ENCODE data around the gene STK25. TPM values are rescaled to one million over a fixed set of nuclear protein-coding genes. Genes with fewer than 3 reads are reported as not detected.

The STK25 gene
- total RNA-seq, 2 experiments from 2014 or later: 133 to 135 TPM

- ChIA-PET POLR2A (no interaction called here), CTCF (interaction anchor here (0.6 to 1.1 kb wide), 3 partner anchors 16 to 1259 kb away, joined by 3 to 4 read pairs (median 4); no protein-coding TSS in a partner anchor)
- no peak overlapping the region for H3K27ac Mint-ChIP-seq
- no peaks in the 10 kb centered on the region for H3K4me1 Mint-ChIP-seq
- no peaks in the 10 kb centered on the region for H3K9me3 Mint-ChIP-seq
- no peak overlapping the region for H3K4me3 Mint-ChIP-seq
- H3K36me3 Mint-ChIP-seq (ENCODE audit: low read depth): peaks cover 5% of the 10 kb centered on the region
- no peaks in the 10 kb centered on the region for H3K27me3 Mint-ChIP-seq
- DNase-seq: no peak
These were observed 16.7 kb downstream of the STK25 start for GRCh38 chr2:241491549-241492173.

- H3K27ac Mint-ChIP-seq: no peak overlapping the region
- DNase-seq: no peak
- no peaks in the 10 kb centered on the region for H3K9me3 Mint-ChIP-seq
- ChIA-PET POLR2A (no interaction called here), CTCF (interaction anchor here (0.6 to 0.7 kb wide), 2 partner anchors 39 to 1258 kb away, joined by 4 read pairs; no protein-coding TSS in a partner anchor)
- no peaks in the 10 kb centered on the region for H3K4me1 Mint-ChIP-seq
- H3K27me3 Mint-ChIP-seq: no peaks in the 10 kb centered on the region
- H3K36me3 Mint-ChIP-seq (ENCODE audit: low read depth): peaks cover 2% of the 10 kb centered on the region
- no peak overlapping the region for H3K4me3 Mint-ChIP-seq
These were observed 17.4 kb downstream of the STK25 start for GRCh38 chr2:241490825-241491506.

GRCh38 chr2:241489733-241490680 is 18.4 kb downstream of the STK25 start:
- ChIA-PET CTCF (no interaction called here), POLR2A (no interaction called here)
- Mint-ChIP-seq H3K36me3 (ENCODE audit: low read depth) (peaks cover 2% of the 10 kb centered on the region), H3K27ac (no peak overlapping the region), H3K27me3 (no peaks in the 10 kb centered on the region), H3K4me3 (no peak overlapping the region), H3K4me1 (no peaks in the 10 kb centered on the region), H3K9me3 (no peaks in the 10 kb centered on the region)
- no peak for DNase-seq

- H3K4me3 Mint-ChIP-seq: no peak overlapping the region
- no peaks in the 10 kb centered on the region for H3K27me3 Mint-ChIP-seq
- H3K27ac Mint-ChIP-seq: no peak overlapping the region
- H3K4me1 Mint-ChIP-seq: no peaks in the 10 kb centered on the region
- no peaks in the 10 kb centered on the region for H3K9me3 Mint-ChIP-seq
- peaks cover 2% of the 10 kb centered on the region for H3K36me3 Mint-ChIP-seq (ENCODE audit: low read depth)
- ChIA-PET POLR2A (no interaction called here), CTCF (interaction anchor here (0.6 kb wide), 1 partner anchor 216 kb away, joined by 4 read pairs; no protein-coding TSS in a partner anchor)
- DNase-seq: no peak
These were observed 19.3 kb downstream of the STK25 start for GRCh38 chr2:241489088-241489487.

GRCh38 chr2:241485172-241485911 is 23.0 kb downstream of the STK25 start:
- Mint-ChIP-seq H3K4me3 (no peak overlapping the region), H3K27ac (no peak overlapping the region), H3K9me3 (no peaks in the 10 kb centered on the region), H3K36me3 (ENCODE audit: low read depth) (no peaks in the 10 kb centered on the region), H3K4me1 (no peaks in the 10 kb centered on the region), H3K27me3 (no peaks in the 10 kb centered on the region)
- CTCF ChIA-PET: interaction anchor here (0.6 kb wide), 1 partner anchor 42 kb away, joined by 3 read pairs; no protein-coding TSS in a partner anchor
- POLR2A ChIA-PET: no interaction called here
- no peak for DNase-seq

GRCh38 chr2:241483305-241483704 is 25.1 kb downstream of the STK25 start:
- no peaks in the 10 kb centered on the region for H3K36me3 Mint-ChIP-seq (ENCODE audit: low read depth)
- no peak overlapping the region for H3K27ac Mint-ChIP-seq
- H3K4me1 Mint-ChIP-seq: no peaks in the 10 kb centered on the region
- no peaks in the 10 kb centered on the region for H3K9me3 Mint-ChIP-seq
- POLR2A ChIA-PET: no interaction called here
- DNase-seq: no peak
- no peaks in the 10 kb centered on the region for H3K27me3 Mint-ChIP-seq
- CTCF ChIA-PET: no interaction called here
- no peak overlapping the region for H3K4me3 Mint-ChIP-seq

- Mint-ChIP-seq H3K36me3 (ENCODE audit: low read depth) (no peaks in the 10 kb centered on the region), H3K27ac (no peak overlapping the region), H3K27me3 (no peaks in the 10 kb centered on the region), H3K4me3 (no peak overlapping the region), H3K4me1 (no peaks in the 10 kb centered on the region), H3K9me3 (no peaks in the 10 kb centered on the region)
- CTCF ChIA-PET: no interaction called here
- POLR2A ChIA-PET: interaction anchor here (0.6 kb wide), 1 partner anchor 674 kb away, joined by 3 read pairs; no protein-coding TSS in a partner anchor
- no peak for DNase-seq
These were observed 26.0 kb downstream of the STK25 start for GRCh38 chr2:241482126-241482955.

GRCh38 chr2:241481687-241482086 is 26.7 kb downstream of the STK25 start:
- Mint-ChIP-seq H3K27ac (no peak overlapping the region), H3K36me3 (ENCODE audit: low read depth) (no peaks in the 10 kb centered on the region), H3K9me3 (no peaks in the 10 kb centered on the region), H3K4me3 (no peak overlapping the region), H3K27me3 (no peaks in the 10 kb centered on the region), H3K4me1 (no peaks in the 10 kb centered on the region)
- DNase-seq: no peak
- ChIA-PET CTCF (no interaction called here), POLR2A (interaction anchor here (0.6 kb wide), 1 partner anchor 674 kb away, joined by 3 read pairs; no protein-coding TSS in a partner anchor)

GRCh38 chr2:241479026-241479898 is 29.1 kb downstream of the STK25 start:
- Mint-ChIP-seq H3K27me3 (no peaks in the 10 kb centered on the region), H3K4me1 (no peaks in the 10 kb centered on the region), H3K4me3 (no peak overlapping the region), H3K36me3 (ENCODE audit: low read depth) (no peaks in the 10 kb centered on the region), H3K27ac (no peak overlapping the region), H3K9me3 (no peaks in the 10 kb centered on the region)
- no peak for DNase-seq
- POLR2A ChIA-PET: no interaction called here
- CTCF ChIA-PET: no interaction called here

GRCh38 chr2:241478166-241478565 is 30.2 kb downstream of the STK25 start:
- no peaks in the 10 kb centered on the region for H3K9me3 Mint-ChIP-seq
- no peaks in the 10 kb centered on the region for H3K4me1 Mint-ChIP-seq
- POLR2A ChIA-PET: no interaction called here
- H3K27ac Mint-ChIP-seq: no peak overlapping the region
- DNase-seq: no peak
- CTCF ChIA-PET: interaction anchor here (1.2 kb wide), 1 partner anchor 18 kb away, joined by 5 read pairs; no protein-coding TSS in a partner anchor
- H3K27me3 Mint-ChIP-seq: peaks cover 4% of the 10 kb centered on the region
- no peak overlapping the region for H3K4me3 Mint-ChIP-seq
- H3K36me3 Mint-ChIP-seq (ENCODE audit: low read depth): no peaks in the 10 kb centered on the region

GRCh38 chr2:241475267-241475666 is 33.1 kb downstream of the STK25 start:
- CTCF ChIA-PET: interaction anchor here (0.8 to 1.4 kb wide), 2 partner anchors 8 to 42 kb away, joined by 3 to 5 read pairs; no protein-coding TSS in a partner anchor
- DNase-seq: no peak
- no peak overlapping the region for H3K4me3 Mint-ChIP-seq
- H3K4me1 Mint-ChIP-seq: peaks cover 1% of the 10 kb centered on the region
- H3K9me3 Mint-ChIP-seq: no peaks in the 10 kb centered on the region
- H3K27ac Mint-ChIP-seq: no peak overlapping the region
- no peaks in the 10 kb centered on the region for H3K36me3 Mint-ChIP-seq (ENCODE audit: low read depth)
- peaks cover 19% of the 10 kb centered on the region for H3K27me3 Mint-ChIP-seq
- POLR2A ChIA-PET: no interaction called here
